Ishikawa (cell line): Measurements from ENCODE around the gene DLGAP4.

Source experiments
- NFIC ChIP-seq: IDR thresholded peaks from 2 replicates; pipeline ENCODE4 v1.6.1; 2012
- RAD21 ChIP-seq: IDR thresholded peaks from 2 replicates; pipeline ENCODE4 v1.6.1; 2012; ENCODE audit warnings: low read depth
- TAF1 ChIP-seq: IDR thresholded peaks from 2 replicates; pipeline ENCODE4 v1.6.1; 2012; ENCODE audit warnings: low read depth, mild to moderate bottlenecking
- YY1 ChIP-seq: IDR thresholded peaks from 2 replicates; pipeline ENCODE4 v1.6.1; 2012; ENCODE audit warnings: low read depth
- TF ChIP-seq, protein P1 (sequence below): IDR thresholded peaks from 2 replicates; pipeline ENCODE4 v1.6.1; 2012
- TF ChIP-seq, protein P2 (sequence below): IDR thresholded peaks from 2 replicates; pipeline ENCODE4 v1.6.1; 2012; ENCODE audit warnings: low read depth, mild to moderate bottlenecking
- TF ChIP-seq, protein P3 (sequence below): IDR thresholded peaks from 2 replicates; pipeline ENCODE4 v1.6.1; 2012

DNA sequence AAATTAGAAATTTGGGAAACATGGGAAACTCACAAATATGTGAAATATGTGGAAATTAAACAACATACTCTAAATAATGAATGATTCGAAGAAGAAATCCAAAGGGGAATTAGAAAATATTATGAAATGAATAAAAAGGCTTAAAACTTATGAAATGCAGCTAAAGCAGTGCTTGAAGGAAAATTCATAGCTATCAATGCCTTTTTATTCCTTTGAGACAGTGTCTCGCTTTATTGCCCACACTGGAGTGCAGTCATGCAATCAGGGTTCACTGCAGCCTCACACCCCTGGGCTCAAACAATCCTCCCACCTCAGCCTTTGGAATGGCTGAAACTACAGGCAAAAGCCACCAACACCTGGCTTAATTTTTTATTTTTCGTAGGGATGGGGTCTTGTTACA lies 259.4 kb downstream of the DLGAP4 start:
- no peak for TF ChIP-seq TAF1
- no peak for TF ChIP-seq YY1
- TF ChIP-seq, protein P1, sequence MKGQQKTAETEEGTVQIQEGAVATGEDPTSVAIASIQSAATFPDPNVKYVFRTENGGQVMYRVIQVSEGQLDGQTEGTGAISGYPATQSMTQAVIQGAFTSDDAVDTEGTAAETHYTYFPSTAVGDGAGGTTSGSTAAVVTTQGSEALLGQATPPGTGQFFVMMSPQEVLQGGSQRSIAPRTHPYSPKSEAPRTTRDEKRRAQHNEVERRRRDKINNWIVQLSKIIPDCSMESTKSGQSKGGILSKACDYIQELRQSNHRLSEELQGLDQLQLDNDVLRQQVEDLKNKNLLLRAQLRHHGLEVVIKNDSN, result no peak
- TF ChIP-seq, protein P2, sequence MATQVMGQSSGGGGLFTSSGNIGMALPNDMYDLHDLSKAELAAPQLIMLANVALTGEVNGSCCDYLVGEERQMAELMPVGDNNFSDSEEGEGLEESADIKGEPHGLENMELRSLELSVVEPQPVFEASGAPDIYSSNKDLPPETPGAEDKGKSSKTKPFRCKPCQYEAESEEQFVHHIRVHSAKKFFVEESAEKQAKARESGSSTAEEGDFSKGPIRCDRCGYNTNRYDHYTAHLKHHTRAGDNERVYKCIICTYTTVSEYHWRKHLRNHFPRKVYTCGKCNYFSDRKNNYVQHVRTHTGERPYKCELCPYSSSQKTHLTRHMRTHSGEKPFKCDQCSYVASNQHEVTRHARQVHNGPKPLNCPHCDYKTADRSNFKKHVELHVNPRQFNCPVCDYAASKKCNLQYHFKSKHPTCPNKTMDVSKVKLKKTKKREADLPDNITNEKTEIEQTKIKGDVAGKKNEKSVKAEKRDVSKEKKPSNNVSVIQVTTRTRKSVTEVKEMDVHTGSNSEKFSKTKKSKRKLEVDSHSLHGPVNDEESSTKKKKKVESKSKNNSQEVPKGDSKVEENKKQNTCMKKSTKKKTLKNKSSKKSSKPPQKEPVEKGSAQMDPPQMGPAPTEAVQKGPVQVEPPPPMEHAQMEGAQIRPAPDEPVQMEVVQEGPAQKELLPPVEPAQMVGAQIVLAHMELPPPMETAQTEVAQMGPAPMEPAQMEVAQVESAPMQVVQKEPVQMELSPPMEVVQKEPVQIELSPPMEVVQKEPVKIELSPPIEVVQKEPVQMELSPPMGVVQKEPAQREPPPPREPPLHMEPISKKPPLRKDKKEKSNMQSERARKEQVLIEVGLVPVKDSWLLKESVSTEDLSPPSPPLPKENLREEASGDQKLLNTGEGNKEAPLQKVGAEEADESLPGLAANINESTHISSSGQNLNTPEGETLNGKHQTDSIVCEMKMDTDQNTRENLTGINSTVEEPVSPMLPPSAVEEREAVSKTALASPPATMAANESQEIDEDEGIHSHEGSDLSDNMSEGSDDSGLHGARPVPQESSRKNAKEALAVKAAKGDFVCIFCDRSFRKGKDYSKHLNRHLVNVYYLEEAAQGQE, result no peak
- TF ChIP-seq RAD21, result no peak
- TF ChIP-seq NFIC, result no peak
- TF ChIP-seq, protein P3, sequence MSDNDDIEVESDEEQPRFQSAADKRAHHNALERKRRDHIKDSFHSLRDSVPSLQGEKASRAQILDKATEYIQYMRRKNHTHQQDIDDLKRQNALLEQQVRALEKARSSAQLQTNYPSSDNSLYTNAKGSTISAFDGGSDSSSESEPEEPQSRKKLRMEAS, result no peak
